ENCODE results near the gene BTBD17.
"Not testable (repeated sequence)": the region's sequence is repeated elsewhere in the genome, so short reads cannot be mapped to it uniquely, and the experiment has no call there.

BTBD17 gene, protein sequence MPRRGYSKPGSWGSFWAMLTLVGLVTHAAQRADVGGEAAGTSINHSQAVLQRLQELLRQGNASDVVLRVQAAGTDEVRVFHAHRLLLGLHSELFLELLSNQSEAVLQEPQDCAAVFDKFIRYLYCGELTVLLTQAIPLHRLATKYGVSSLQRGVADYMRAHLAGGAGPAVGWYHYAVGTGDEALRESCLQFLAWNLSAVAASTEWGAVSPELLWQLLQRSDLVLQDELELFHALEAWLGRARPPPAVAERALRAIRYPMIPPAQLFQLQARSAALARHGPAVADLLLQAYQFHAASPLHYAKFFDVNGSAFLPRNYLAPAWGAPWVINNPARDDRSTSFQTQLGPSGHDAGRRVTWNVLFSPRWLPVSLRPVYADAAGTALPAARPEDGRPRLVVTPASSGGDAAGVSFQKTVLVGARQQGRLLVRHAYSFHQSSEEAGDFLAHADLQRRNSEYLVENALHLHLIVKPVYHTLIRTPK

DNA sequence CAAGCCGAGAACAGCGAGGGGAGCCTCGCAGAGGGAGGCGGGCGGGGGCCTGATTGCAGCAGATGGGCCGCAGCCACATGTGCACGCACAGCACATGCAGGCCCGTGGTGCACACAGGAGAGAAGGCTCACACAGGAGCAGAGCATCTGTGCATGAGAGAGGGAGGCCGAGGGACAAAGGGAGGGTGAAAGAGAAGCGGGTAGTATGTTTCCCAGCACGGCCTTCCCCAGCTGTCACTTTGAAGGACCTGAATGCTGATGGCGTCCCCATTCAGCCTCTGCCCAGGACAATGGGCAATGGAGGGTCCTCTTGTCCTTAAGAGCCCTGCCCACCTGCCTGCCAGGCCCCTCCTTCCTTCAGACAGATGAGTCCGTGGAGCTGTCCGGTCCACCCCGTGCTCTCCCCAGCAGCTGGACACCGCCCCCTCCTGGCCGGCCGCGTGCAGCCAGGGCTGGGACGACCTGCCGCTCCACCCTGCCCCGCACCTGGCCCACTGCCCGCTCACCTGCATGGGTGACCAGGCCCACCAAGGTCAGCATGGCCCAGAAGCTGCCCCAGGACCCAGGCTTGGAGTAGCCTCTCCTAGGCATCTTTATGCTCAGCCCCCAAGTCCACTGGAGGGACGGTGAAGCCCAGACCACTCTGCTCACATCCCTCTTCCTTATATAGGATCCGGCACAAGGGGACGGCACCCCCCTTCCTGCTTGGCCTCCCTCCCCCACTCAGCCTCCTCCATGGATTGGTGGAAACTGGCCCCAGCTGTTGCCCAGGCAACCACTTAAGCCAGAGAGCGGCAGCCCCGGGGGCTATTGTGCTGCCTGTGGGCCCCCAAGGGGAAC lies at the start of gene BTBD17:
BTBD17 (minus strand) TSS at position 639 of the 839 bp plus-strand sequence; CDS start at position 590, 49 bp downstream.
- DNase-seq (ENCODE audit: low read depth, low spot score), result no peak

DNA sequence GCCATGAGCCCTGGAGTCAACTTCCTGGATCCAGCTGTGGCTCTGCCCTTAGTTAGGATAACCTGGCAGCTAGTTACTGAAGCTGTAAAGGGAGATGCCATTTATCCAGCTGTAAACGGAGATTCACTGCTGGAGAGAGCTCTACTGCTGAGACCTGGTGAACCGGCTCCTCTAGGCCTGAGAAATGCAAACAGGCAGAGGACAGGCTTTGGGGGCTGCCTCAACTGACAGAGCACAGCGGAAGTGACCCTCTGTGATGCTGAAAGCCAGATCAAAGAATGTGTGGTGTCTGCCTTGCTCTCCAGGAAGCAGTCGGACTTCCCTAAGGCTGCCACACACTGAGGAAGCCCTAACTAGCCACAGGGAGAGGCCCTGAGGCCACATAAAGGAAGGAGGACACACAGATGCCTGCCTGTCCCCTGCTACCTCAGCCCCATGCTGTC lies 48.4 kb upstream of the BTBD17 start:
- no peak for DNase-seq (ENCODE audit: low read depth, low spot score)

DNA sequence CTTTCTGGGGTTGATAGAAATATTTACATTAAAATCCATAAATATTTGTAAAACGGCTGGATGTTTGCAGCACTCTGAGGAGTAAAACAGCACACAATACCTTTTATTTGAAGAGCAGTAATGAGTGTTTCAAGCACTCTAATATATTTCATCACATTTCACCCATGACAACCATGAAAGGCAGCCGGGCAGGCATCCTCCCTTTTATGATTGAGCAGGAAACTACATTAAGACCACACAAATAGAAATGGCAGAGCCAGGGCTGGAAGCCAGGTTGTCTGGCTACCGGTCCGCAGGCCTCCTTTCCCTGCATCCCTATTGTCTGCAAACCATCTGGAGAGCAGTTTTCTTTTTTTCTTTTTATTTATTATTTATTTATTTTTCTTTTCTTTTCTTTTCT lies 47.1 kb upstream of the BTBD17 start:
- DNase-seq (ENCODE audit: low read depth, low spot score), result no peak

DNA sequence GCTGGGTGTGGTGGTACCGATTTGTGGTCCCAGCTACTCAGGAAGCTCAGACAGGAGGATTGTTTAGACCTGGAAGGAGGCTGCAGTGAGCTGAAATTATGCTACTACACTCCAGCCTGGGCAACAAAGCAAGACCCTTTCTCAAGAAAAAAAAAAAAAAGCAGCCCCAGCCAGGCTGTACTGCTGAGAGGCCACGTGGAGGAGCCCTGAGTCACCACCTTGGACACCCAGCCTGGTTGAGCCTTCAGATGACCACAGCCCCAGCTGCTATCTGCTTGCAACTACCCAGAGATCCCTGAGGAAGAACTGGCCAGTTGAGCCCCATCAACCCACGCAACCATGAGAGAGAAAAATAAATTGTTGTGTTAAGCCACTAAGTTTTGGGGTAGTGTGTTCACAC lies 46.6 kb upstream of the BTBD17 start:
- DNase-seq (ENCODE audit: low read depth, low spot score), result no peak

DNA sequence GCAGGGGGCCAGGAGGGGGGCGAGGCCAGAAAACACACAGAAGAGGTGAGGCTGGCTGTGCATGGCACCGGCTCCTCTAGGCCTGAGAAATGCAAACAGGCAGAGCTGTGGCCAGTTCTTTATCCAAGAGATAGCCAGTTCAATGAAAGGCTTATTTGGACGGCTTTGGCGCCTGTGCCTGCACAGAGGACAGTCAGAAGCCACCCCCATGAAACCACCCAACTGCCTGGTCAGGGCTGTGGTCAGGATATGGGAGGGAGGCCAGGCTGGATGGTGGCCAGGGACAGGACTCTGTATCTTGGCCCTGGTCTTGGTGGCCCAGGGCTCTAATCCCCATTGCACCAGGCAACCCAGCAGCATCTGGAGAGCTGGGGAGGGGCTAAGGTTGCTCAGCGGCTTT lies 45.7 kb upstream of the BTBD17 start:
- no peak for DNase-seq (ENCODE audit: low read depth, low spot score)

DNA sequence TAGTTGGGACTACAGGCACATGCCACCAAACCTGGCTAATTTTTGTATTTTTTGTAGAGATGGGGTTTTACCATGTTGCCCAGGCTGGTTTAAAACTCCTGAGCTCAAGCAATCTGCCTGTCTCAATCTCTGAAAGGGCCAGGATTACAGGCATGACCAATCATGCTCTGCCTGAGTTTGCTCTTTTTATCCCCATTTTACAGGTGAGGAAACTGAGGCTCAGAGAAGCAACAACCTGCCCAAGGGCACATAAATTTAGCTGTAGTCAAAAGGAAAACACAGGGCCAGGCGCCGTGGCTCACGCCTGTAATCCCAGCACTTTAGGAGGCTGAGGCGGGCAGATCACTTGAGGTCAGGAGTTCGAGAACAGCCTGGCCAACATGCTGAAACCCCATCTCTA lies 43.6 kb upstream of the BTBD17 start:
- DNase-seq (ENCODE audit: low read depth, low spot score), result not testable (repeated sequence)

DNA sequence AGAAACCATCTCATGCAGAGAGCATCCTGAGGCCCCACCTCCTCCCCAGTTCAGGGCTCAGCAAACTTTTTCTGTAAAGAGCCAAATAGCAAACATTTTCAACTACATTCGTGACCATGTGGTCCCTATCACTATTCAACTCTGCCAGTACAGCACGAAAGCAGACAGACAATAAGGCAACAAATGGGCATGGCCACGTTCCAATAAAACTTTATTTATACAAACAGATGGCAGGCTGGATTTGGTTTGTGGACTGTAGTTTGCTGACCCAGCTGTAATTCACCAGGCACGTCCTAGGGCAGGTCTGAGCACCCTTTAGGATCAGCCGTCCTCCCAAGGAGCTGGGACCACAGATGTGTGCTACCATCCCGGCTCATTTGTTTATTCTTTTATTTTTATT lies 43.1 kb upstream of the BTBD17 start:
- DNase-seq (ENCODE audit: low read depth, low spot score), result no peak

DNA sequence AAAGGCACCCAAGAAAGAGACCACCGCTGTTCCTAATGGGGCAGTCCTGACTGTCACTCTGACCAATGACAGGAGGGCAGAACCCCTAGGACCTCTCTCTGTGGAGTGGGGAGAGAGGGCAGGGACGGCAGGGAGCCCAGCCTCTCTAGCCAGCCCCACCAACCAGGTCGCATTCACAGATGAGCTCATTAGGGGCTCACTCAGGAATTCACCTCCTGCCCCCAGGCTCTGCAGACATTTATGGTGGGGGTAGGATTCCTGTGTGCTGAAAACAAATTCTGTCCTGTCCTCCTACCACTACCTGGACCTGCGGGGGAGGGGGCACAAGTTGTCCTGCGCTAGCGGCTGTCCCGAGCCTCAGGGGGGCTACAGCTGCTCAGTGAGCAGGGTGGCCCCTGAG lies 42.5 kb upstream of the BTBD17 start:
- no peak for DNase-seq (ENCODE audit: low read depth, low spot score)

DNA sequence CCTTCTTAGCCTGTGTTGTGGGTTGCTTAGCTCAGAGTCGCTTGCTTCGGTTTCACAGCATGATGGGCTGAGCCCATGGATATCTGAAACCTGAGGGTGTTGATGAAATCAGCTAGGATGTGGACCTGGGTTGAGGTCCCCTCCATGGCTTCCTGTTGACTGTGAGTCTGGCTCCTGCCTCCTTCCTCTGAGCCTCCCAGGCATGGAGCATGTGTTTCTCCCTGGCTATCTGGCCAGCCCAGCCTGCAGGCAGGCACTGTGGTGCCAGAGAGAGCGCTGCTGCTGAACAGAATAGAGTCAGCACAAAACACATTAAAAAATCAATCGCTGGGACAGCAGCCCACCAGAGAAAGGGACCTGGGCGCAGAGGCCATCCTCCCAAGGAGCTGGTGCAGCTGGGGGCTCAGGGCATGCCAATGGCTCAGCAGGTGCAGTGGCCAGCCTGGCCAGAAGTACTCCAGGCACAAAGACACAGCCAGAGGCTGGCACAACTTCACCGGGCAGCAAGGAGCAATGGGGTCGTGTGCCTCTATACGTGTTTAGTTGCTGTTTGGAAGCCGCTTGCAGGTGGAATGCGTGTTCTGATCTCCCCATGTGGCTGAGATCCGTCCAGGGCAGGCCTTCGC lies 42.0 kb upstream of the BTBD17 start:
- no peak for DNase-seq (ENCODE audit: low read depth, low spot score)

DNA sequence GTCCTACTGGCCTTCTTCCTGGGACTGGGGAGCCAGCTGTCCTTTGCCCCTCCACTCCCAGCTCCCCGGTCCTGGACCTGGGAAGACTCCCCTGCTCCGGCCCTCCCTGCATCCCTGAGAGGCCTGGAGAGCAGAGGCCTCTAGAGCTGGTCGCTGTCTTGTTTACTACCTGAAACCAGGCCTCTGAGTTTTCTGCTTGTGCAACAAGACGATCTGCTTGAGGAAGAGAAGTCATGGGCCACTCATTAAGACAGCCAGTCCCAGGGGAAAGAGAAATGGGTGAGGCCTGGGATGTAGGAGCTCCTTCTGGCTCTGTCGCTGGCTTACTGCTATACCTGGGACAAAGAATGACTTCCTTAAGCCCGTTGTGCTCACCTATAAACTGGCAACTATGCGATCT lies 40.4 kb upstream of the BTBD17 start:
- DNase-seq (ENCODE audit: low read depth, low spot score), result no peak

DNA sequence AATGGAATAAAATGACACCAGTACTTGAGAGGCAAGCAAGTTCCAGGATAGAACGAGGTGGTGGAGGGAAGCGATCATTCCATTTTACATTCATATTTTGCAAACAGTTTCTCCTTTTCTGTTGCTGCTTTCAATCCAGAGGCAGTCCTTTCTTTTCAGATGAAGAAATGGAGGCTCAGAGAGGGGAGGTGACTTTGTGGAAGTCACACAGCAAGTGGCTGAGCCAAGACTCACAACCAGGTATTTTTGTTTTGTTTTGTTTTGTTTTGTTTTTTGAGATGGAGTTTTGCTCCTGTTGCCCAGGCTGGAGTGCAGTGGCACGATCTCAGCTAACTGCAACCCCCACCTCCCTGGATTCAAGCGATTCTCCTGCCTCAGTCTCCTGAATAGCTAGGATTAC lies 34.9 kb upstream of the BTBD17 start:
- no peak for DNase-seq (ENCODE audit: low read depth, low spot score)

DNA sequence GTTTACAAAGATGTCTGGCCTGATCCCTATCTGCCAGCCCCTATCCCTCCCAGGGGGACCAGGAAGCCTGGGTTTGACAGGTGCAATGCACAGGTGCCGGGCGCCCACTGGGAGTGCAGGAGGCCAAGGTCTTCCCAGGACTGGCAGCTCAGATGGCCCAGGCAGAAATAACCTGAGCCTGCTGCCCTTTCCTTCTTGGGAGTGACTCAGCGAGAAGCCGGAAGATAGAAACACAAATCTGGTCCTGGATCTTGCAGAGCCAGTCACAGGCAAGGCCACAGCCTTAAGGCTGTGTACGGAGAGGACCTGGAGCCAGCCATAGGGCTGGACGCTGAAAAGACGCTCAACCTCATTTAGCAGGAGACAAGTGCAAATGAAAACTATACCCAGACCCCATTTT lies 33.3 kb upstream of the BTBD17 start:
- DNase-seq (ENCODE audit: low read depth, low spot score), result no peak

DNA sequence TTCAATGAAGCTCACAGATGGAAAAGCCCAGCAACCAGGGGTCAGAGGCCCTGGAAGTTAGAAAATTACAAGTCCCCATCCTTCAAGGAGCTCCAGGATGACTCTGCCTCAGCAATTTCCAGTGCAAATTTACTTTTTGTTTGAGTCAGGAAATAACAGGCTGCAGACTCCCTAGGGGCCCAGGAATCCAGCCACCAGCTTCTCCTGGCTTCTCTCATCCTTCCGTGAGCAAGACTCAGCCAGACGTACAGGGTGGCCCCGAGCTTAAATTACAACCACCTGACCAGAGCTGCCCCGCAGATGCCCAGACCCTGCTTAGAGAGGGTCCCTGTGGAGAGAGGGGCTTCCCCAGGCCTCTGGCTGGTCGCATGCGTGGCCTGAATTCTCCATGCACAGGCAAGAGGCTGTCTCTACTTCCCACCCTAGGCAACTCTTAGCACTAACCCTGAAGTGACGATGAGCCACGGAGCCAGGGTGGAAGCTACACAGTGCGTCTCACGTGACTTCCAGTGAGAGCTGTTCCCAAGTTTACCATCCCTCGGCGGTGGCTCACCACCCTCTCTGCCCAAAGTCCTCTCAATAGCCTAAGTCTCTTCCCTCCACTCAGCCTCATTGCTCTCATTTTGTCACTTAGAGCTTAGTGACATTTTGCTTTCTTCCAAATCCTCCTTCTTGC lies 32.7 kb upstream of the BTBD17 start:
- no peak for DNase-seq (ENCODE audit: low read depth, low spot score)

DNA sequence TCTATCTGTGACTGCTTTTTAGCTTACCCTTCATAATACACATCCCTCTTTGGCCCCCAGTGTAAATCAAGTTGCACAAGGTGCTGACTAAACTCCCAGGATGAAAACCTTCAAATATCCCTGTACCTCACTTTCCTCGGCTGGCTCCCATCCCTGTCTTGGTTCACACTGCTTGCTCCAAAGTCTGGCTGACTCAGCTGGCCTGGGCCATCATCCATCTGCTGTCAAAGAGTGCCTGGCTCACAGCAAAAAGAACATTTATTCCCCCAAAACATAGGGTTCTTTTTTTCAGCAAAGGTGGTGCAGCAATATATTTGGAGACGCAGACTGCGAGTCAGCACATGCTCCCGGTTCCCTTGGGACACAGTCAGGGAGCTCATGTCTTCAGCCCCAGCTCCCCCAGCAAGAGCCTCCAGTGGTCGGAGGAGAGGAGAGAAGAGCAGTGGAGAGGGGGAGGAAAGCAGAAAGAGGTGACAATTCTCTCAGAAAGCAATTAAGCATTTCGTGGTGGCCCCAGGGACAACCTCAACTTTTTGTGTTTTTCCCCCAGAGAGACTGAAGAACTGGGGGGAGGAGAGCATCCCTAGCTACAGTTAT lies 31.8 kb upstream of the BTBD17 start:
- DNase-seq (ENCODE audit: low read depth, low spot score), result no peak

DNA sequence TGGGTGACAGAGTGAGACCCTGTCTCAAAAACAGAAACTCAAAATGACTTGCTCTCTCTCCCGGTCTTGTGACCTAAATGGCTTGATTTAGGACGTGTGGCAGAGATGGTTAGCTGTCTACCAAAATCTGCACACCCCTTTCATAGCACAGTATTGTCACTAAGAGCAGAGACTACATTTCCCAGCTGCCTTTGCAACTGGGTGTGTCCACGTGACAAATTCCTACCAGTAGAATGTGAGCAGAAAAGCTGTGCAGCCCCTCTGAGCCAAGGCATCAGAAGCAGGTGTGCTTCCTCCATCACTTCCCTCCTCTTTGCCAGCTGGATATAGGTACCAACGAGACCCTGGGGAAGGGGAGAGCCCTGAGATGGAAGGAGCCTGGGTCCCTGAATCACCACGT lies 31.2 kb upstream of the BTBD17 start:
- no peak for DNase-seq (ENCODE audit: low read depth, low spot score)

DNA sequence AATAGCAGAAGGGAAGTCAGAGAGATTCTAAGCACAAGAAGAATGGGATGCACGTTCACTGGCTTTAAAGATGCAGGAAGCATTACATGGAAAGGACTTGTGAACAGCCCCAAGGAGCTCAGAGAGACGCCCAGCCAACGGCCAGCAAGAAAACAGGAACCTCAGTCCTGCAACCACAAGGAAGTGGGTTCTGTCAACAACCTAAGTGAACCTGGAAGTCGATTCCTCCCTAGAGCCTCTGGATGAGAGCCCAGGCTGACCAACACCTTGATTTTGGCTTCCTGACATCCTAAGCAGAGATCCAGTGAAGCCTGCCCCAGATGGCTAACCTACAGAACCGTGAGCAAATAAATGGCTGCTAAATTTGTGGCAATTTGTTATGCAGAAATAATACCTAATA lies 30.1 kb upstream of the BTBD17 start:
- no peak for DNase-seq (ENCODE audit: low read depth, low spot score)

DNA sequence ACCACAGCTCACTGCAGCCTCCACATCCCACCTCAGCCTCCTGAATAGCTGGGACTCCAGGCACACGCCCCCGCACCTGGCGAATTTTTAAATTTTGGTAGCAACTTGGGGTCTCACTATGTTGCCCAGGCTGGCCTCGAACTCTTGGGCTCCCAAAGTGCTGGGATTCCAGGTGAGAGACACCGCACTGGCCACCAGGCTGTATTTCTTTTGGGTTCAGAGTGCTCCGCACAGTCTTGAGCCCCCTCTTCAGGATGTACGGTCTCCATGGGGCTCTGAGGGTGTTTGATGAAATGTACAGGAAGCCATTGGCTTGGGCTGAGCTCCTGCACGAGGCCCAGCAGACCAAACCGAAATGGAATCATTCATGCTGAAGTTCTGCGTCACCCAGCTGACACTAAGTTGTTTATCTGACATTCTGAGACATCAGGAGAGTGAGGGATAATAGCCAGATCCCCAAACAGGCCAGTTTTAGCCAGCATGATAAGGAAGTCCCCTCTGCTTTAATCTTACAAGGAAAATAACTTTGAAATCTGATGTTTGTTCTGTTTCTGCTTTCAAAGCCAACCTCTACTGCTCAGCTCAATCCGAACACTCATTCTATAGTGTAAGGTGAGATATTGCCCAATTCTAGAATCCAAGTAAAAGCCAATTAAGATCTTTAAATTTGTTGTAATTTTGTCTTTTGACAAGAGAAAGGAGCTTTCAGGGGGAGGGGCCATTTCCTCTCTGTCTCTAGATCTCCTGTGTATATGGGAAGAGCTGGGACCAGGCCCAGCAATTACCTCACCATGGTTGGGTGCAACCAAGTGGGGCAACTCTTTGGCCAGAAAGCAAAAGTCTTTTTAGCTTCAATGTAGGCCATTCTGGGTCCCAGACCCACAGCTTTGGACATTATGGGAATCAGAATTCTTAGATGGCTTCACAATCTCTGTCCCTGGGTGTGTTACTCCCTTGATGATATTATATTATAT lies 29.3 kb upstream of the BTBD17 start:
- DNase-seq (ENCODE audit: low read depth, low spot score), result no peak

DNA sequence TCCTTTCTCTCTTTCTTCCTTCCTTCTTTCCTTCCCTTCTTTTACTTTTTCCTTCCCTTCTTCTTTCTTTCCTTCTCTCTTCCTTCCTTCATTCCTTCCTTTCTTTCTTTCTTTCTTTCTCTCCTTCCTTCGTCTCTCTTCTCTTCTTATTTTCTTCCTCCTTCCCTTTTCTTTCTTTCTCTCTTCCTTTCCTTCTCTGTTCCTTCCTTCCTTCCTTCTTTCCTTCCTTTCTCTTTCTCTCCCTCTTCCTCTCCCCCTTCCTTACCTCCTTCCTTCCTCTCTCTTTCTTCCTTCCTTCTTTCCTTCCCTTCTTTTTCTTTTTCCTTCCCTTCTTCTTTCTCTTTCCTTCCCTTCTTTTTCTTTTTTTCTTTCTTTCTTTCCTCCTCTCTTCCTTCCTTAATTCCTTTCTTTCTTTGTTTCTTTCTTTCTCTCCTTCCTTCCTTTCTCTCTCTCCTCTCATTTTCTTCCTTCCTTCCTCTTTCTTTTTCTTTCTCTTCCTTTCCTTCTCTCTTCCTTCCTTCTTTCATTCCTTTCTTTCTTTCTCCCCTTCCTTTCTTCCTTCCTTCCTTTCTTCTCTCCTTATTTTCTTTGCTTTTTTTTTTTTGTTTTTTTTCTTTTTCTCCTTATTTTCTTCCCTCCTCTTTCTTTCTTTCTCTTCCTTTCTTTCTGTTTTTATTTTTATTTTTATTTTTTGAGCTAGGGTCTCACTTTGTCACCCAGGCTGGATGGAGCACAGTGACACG lies 28.4 kb upstream of the BTBD17 start:
- DNase-seq (ENCODE audit: low read depth, low spot score), result no peak

DNA sequence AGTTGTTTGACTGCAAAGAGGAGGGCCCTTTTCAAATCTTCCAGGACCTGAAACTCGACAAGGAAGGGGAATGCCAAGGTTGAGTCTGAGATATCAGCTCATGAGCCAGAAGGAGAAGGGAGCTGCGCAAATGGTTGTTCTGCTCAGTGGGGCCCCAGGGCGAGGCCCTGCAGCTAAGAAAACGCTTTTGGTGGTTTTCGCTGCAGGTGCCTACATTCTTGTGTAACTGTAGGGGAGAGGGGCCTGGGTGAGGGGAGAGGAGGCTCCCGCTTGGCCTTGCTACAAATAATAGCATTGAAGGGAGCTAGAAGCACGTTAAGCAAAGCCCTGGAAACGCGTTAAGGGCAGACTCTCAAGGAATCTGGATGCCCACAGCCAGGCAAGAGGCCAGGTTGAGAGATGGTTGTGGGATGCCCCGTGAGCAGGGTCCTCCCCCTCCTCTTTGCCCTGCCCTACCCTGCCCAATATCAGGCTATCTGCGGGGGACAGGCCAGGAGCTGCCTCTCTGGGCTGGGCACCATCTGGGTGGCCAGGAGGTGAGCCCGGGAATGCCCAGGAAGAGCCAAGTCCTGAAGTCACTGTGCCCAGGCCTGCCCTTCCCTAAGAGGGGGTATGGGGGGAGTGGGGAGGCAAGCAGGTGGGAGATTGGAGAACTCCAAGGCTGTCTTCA lies 27.6 kb upstream of the BTBD17 start:
- no peak for DNase-seq (ENCODE audit: low read depth, low spot score)
